Measurements from ENCODE around the gene ISCU.

- TF ChIP-seq CTCF (IDR thresholded peaks at IDR 0.05; ENCODE audit: low read depth, low read length) (no peak), EZH2phosphoT487 (IDR thresholded peaks at IDR 0.05; ENCODE audit: low read depth) (no peak)
Observed at GRCh38 chr12:108538616-108539195, 23.7 kb upstream of the ISCU start.

Data from OCI-LY3 (cell line).